ENCODE measurements around the gene RAB7B.

RAB7B gene

DNA sequence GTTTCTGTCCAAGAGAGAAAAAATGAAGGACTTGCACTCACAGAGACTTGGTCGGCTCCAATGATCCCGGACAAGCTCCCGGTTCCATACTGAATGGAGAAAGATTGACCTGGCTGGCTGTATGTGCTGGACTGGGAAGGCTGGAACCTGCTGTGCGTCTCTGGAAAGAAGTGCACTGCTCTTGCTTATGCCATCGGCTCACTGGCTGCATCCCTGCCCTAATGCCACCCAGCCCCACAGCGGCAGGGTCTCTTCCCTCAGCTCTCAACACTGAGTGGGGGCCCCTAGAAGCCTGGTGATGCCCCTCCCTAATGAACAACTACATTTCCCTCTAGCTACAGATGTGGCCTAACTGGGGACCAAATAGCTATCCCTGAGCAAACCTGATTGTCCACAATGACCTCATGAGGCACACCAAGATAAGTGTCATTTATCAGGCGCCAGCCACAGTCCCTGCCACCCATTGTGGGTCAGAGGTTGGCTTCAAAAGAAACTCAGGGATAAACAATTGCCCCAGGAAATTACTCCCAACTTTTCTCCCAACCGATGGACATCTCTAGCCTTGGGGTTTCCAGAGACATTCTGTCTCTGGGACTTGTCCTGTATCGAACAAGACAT lies 17.9 kb upstream of the RAB7B start:
- Histone ChIP-seq H3K36me3 (ENCODE audit: low read length) (no peaks in the 10 kb centered on the region), H3K79me2 (ENCODE audit: insufficient read depth, low read length) (no peaks in the 10 kb centered on the region), H3F3A (ENCODE audit: insufficient read depth) (no peaks in the 10 kb centered on the region), H3K4me2 (ENCODE audit: low read depth, low read length, poor library complexity, severe bottlenecking) (no peak overlapping the region), H3K9ac (ENCODE audit: low read length) (no peak overlapping the region), H2AFZ (ENCODE audit: low read depth, low read length, severe bottlenecking) (no peak overlapping the region), H3K9me2 (replicated peaks; ENCODE audit: insufficient read depth, low read length) (no peaks in the 10 kb centered on the region), H4K20me1 (ENCODE audit: low read depth, low read length) (no peaks in the 10 kb centered on the region), H3K9me3 (ENCODE audit: insufficient read depth, low read length) (no peaks in the 10 kb centered on the region), H3K27ac (ENCODE audit: low read depth, low read length) (no peak overlapping the region), H3K4me3 (ENCODE audit: insufficient read depth, low read length, poor library complexity, severe bottlenecking) (no peak overlapping the region), H3K27me3 (ENCODE audit: low read length) (no peaks in the 10 kb centered on the region)
- TF ChIP-seq EZH2phosphoT487 (conservative IDR thresholded peaks at IDR 0.05; ENCODE audit: low read length): no peak
- TF ChIP-seq, protein P1, sequence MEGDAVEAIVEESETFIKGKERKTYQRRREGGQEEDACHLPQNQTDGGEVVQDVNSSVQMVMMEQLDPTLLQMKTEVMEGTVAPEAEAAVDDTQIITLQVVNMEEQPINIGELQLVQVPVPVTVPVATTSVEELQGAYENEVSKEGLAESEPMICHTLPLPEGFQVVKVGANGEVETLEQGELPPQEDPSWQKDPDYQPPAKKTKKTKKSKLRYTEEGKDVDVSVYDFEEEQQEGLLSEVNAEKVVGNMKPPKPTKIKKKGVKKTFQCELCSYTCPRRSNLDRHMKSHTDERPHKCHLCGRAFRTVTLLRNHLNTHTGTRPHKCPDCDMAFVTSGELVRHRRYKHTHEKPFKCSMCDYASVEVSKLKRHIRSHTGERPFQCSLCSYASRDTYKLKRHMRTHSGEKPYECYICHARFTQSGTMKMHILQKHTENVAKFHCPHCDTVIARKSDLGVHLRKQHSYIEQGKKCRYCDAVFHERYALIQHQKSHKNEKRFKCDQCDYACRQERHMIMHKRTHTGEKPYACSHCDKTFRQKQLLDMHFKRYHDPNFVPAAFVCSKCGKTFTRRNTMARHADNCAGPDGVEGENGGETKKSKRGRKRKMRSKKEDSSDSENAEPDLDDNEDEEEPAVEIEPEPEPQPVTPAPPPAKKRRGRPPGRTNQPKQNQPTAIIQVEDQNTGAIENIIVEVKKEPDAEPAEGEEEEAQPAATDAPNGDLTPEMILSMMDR (IDR thresholded peaks at IDR 0.05; ENCODE audit: insufficient read depth, low read length, poor library complexity, severe bottlenecking): no peak

DNA sequence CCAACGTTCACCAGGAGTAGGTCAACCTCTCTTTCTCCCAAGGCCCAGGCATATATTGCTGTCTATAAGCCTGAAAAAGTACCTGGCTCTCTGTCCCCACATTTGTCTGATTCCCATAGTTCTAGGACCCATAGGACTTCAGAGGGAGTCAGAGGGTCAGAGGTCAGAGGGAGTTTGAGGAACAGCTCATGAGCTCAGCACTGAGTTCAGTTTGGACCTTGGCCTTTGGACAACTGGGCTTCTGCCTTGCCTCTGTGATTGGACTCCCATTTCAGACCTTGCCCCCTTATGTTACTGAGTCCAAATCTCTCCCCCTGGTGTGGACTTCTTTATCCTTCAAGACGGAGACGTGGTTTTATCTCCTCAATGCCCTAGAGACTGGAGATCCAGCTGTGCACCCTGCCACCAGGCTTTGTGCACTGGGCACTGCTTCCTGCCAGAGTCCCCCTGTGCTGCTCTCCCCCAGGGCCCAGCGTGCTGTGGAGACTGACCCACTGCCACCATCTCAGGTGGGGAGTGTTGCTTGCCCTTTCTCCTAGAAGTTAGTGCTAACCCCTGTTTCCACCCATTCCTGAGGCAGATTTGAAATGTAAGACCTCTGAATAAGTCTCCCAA lies 17.3 kb upstream of the RAB7B start:
- Histone ChIP-seq H3K27ac (ENCODE audit: low read depth, low read length) (no peak overlapping the region), H3K9me2 (replicated peaks; ENCODE audit: insufficient read depth, low read length) (no peaks in the 10 kb centered on the region)
- TF ChIP-seq, protein P1 (IDR thresholded peaks at IDR 0.05; ENCODE audit: insufficient read depth, low read length, poor library complexity, severe bottlenecking): no peak
- no peak for TF ChIP-seq EZH2phosphoT487 (conservative IDR thresholded peaks at IDR 0.05; ENCODE audit: low read length)

DNA sequence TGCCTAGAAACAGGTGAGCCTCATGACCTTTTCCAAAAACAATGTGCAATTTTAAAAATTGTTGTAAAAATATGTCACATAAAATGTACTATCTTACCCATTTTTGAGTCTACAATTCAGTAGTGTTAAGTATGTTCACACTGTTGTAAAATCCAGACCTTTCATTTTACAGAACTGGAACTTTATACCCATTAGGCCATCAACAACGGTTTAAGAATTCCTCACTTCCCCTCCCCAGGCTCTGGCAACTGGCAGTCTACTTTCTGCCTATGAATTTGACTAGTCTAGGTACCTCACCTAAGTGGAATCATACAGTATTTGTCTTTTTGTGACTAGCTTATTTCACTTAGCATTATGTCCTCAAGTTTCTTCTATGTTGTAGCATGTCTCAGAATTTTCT lies 11.9 kb upstream of the RAB7B start:
- H3K79me2 ChIP-seq (ENCODE audit: insufficient read depth, low read length): no peaks in the 10 kb centered on the region
- no peak overlapping the region for H3K9ac ChIP-seq (ENCODE audit: low read length)
- TF ChIP-seq, protein P1 (IDR thresholded peaks at IDR 0.05; ENCODE audit: insufficient read depth, low read length, poor library complexity, severe bottlenecking): no peak
- TF ChIP-seq EZH2phosphoT487 (conservative IDR thresholded peaks at IDR 0.05; ENCODE audit: low read length): no peak
- no peaks in the 10 kb centered on the region for H3K36me3 ChIP-seq (ENCODE audit: low read length)
- H2AFZ ChIP-seq (ENCODE audit: low read depth, low read length, severe bottlenecking): no peak overlapping the region
- H3K9me2 ChIP-seq (replicated peaks; ENCODE audit: insufficient read depth, low read length): no peaks in the 10 kb centered on the region
- no peaks in the 10 kb centered on the region for H3F3A ChIP-seq (ENCODE audit: insufficient read depth)
- no peak overlapping the region for H3K27ac ChIP-seq (ENCODE audit: low read depth, low read length)
- no peak overlapping the region for H3K4me2 ChIP-seq (ENCODE audit: low read depth, low read length, poor library complexity, severe bottlenecking)
- no peak overlapping the region for H3K4me3 ChIP-seq (ENCODE audit: insufficient read depth, low read length, poor library complexity, severe bottlenecking)
- no peaks in the 10 kb centered on the region for H3K9me3 ChIP-seq (ENCODE audit: insufficient read depth, low read length)
- H4K20me1 ChIP-seq (ENCODE audit: low read depth, low read length): no peaks in the 10 kb centered on the region
- H3K27me3 ChIP-seq (ENCODE audit: low read length): no peaks in the 10 kb centered on the region

More for the DNA sequence above, 17.3 kb upstream of the RAB7B start:
- no peak overlapping the region for H2AFZ ChIP-seq (ENCODE audit: low read depth, low read length, severe bottlenecking)
- H3K9ac ChIP-seq (ENCODE audit: low read length): no peak overlapping the region
- H3K9me3 ChIP-seq (ENCODE audit: insufficient read depth, low read length): no peaks in the 10 kb centered on the region
- no peak overlapping the region for H3K4me3 ChIP-seq (ENCODE audit: insufficient read depth, low read length, poor library complexity, severe bottlenecking)
- H3K27me3 ChIP-seq (ENCODE audit: low read length): no peaks in the 10 kb centered on the region
- H3F3A ChIP-seq (ENCODE audit: insufficient read depth): no peaks in the 10 kb centered on the region
- no peaks in the 10 kb centered on the region for H3K36me3 ChIP-seq (ENCODE audit: low read length)
- no peaks in the 10 kb centered on the region for H3K79me2 ChIP-seq (ENCODE audit: insufficient read depth, low read length)
- no peak overlapping the region for H3K4me2 ChIP-seq (ENCODE audit: low read depth, low read length, poor library complexity, severe bottlenecking)
- H4K20me1 ChIP-seq (ENCODE audit: low read depth, low read length): no peaks in the 10 kb centered on the region
